GM21526 (cell line): Measurements from ENCODE around the gene HES2.
"Not testable (repeated sequence)": the region's sequence is repeated elsewhere in the genome, so short reads cannot be mapped to it uniquely, and the experiment has no call there.

Source experiments
- ATAC-seq: cut with Tn5 transposase; IDR thresholded peaks from one replicate; pipeline ENCODE4 v1.9.1; 2021; ENCODE audit warnings: moderate library complexity; ENCODE audit not compliant: unreplicated experiment, low FRiP score

HES2 gene

DNA sequence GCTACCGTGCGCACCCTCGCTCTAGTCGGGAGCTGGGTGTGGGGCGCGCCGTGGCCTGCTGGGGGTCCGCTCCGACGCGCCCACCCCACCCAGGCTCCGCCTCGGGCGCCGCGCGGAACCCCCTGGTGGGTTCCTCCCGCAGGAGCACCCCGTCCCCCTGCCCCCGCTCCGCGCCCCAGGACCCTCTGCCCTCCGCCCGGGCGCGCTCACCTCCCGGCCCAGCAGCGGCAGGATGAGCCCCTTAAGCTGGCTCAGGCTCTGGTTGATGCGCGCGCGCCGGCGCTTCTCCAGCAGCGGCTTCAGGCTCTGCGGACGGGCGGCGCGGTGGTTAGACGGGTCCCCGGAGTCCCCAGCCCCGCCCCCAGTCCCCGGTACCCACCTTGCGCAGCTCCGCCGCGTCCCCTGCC lies 319 bp downstream of the HES2 start:
- no peak for ATAC-seq

DNA sequence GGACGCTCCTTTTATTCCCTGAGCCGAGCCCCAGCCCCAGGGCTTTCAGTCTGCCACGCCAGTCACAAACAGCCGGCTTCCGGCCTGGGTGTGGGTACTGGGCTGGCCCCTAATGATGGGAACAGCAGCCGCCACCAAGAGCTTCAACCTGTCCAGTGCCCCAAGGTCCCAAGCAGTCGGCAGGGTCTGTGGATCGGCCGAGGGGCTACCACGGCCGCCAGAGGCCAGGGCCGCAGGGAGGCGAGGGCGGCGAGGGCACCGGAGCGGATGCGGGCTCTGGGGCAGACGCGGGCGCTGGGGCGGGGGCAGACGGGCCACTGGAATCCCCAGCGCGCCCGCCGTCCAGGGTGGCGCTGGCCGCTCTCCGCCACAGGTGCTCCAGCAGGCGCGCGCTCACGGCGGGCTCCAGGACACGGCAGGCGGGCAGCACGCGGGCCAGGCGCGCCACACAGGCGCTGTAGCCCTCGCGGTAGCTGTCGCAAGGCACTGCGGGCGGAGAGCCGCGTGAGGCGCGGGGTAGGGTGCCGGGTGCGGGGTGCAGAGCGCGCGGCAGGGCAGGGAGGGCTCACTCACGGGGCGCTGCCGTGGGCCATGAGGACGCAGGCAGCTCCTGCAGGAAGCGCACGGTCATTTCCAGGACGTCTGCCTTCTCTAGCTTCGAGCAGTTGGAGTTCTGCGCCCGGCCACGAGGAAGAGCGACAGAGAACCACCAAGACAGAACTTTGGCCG lies 887 bp downstream of the HES2 start:
- no peak for ATAC-seq

DNA sequence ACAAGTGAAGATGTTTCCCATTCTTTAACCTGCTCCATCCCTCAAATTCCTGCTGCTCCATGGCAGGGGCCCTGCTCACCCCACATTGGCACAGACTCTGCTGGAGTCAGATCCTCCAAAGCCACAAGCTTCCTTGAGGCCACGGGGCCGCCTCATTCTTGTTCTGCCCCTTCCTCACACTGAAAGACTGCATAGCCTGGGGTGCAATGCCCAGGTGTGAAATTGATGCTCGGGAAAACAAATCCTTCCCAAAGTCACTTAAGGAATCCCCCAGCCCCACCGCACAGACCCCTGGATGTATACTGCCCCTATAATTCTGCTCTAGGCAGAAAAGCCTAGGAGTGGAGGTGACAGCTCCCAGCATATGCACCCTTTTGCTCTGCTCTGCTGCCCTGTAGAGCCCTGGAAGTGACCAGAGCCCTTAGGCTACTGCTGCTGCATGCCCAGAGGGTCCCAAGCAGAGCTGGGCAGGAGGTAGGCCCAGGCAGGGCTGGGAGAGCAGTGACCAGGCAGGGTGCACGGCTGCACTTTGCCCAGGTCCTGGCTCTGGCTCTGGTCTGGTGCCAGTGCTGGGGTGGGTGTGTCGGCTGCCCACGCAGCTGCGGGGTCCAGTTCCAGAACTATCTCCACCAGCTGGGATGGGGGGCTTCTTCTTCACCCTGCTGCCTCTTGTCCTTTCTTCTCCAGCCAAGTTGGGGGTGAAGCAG lies 1.6 kb downstream of the HES2 start:
- ATAC-seq = no peak

DNA sequence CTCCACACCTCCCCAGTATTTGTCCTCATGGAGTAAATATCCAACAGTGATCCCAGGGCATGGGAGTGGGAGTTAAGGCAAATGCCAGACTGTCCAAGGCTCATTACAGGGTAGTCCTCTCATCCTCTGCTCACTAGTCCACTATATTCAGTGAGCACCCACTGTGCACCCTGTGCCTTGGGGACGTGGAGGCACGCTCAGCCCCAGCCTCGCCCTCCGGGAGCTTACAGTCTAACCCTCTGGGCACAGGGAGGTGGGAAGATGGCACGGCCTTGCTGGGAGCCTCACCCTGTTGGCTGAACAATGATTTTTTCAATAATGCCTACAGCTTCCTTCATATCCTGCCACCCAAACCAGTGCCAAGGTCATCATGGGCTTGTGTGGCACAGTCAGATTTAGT lies 2.8 kb downstream of the HES2 start:
- ATAC-seq = no peak

DNA sequence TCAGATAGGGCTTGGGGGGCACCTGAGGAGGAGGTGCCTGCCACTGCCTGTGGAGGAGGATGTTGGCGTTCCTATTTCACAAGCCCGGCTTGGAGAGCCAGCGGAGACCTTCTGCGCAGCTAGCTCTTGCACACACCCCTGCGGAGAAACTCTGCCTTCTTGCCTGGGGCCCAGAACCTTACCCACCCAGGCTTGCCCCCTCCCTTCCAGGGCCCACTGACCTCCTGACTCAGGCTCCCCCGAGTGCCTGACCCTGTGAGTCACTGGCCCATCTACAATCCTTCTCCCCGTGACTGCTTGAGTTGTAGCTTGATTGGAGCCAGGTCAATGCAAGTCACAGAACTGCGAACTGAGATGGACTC lies 3.4 kb downstream of the HES2 start:
- no peak for ATAC-seq

DNA sequence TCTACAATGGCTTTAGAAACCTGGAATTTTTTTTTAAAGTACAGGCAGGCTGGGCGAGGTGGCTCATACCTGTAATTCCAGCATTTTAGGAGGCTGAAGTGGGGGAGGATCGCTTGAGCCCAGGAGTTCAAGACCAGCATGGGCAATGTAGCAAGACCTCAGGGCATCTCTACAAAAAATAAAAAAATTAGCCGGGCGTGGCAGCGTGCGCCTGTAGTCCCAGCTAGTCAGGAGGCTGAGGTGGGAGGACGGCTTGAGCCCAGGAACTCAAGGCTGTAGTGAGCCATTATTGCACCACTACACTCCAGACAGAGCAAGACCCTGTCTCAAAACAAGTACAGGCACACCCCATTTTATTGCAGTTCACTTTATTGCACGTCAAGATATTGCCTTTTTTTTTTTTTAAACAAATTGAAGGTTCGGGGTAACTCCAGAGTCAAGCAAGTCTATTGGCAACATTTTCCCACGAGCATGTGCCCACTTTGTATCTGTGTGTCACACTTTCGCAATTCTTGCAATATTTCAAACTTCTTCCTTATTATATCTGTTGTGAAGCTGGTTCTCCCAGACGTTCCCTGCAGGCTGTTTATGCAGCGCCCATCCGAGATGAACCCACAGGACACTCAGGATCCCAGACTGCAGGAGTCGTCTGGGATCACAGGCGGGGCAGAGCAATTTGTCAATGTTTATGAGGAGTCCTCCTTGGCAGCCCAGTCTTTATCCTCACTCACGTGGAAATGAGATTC lies 4.7 kb downstream of the HES2 start:
- ATAC-seq = no peak

DNA sequence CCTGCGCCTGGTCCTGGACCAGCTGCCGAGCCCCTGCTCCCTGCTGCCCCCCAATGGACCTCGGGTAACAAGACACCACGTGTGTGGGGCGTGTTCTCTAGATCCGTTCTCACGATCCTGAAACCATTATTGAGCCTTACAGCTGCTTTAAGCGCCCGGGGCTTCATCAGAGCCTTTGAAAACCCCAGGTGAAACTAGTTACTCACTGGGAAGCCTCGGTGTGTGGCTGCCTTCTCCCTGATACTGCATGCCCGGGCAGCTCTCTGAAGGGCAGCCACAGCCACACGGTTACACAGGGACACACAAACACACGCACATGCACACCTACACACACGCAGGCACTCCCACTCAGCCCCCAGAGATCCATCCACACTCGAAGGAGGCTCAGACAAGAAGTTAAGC lies 5.3 kb downstream of the HES2 start:
- no peak for ATAC-seq

DNA sequence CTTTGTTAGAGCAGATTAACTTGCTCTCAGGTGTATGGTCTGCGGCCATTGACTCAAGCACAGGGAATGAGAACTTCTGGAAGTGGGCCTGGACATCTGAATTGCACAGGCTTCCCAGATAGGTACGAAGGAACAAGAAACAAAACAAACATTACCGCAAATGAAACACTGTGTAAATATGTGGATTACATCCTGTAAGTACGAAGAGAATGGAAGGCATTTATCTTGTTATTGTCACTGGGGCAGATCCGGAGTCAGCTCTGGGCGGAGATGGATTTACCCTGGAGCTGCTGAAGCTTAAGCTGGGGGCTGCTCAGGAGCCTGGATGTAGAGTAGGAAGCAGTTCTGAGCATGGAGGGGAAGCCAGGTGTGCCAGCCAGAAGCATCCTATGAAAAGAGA lies 6.8 kb downstream of the HES2 start:
- no peak for ATAC-seq

DNA sequence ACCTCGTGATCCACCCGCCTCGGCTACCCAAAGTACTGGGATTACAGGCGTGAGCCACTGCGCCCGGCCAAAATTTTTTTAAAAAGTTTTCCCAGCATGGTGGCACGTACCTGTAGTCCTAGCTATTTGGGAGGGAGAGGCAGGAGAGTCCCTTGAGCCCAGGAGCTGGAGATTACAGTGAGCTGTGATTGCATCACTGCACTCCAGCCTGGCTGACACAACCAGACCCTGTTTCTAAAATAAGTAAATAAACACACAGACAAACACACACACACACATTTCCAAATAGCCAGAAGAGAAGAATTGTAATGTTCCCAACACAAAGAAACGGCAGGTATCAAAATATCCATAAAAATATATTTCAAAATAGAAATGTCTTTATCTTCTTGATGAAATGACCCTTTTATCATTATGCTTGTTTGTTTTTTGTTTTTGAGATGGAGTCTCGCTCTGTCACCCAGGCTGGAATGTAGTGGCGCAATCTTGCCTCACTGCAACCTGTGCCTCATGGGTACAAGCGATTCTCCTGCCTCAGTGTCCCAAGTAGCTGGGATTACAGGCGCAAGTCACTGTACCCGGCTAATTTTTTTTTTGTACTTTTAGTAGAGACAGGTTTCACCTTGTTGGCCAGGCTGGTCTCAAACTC lies 9.3 kb downstream of the HES2 start:
- no peak for ATAC-seq

DNA sequence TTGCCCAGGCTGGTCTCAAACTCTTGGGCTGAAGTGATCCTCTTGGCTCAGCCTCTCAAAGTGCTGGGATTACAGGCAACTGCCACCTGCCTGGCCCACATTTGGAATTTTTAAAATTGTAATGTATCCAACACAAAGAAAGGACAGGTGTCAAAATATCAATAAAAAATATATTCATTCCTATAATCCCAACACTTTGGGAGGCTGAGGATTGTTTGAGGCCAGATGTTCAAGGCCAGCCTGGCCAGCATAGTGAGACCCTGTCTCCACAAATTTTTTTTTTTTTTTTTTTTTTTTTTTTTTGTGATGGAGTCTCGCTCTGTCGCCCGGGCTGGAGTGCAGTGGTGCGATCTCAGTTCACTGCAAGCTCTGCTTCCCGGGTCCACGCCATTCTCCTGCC lies 10.0 kb downstream of the HES2 start:
- ATAC-seq = no peak

DNA sequence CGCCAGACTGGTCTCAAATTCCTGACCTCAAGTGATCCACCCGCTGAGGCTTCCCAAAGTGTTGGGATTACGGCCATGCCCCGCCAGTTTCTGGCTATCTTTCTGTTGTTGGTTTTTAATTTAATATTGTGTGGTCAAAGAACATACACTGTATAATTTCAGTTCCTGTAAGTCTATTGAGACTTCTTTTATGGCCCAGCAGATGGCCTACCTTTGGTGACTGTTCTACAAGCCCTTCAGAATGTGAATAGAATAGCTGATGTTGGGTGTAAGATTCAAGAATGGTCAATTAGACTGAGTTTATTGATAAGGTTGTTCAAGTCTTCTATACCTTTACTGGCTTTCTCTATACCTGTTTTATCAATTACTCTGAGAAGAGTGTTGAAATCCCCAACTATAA lies 10.7 kb downstream of the HES2 start:
- no peak for ATAC-seq

DNA sequence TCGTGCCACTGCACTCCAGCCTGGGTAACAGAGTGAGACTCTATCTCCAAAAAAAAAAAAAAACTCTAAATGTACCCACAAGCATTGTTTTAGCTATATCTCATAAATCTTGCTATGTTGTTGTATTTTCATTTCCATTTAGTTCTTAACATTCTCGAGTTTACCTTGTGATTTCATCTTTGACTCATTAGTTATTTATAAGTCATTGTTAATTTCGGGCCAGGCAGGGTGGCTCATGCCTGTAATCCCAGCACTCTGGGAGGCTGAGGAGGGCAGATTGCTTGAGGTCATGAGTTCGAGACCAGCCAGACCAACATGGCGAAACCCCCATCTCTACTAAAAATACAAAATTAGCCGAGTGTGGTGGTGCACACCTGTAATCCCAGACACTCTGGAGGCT lies 11.7 kb downstream of the HES2 start:
- no peak for ATAC-seq

DNA sequence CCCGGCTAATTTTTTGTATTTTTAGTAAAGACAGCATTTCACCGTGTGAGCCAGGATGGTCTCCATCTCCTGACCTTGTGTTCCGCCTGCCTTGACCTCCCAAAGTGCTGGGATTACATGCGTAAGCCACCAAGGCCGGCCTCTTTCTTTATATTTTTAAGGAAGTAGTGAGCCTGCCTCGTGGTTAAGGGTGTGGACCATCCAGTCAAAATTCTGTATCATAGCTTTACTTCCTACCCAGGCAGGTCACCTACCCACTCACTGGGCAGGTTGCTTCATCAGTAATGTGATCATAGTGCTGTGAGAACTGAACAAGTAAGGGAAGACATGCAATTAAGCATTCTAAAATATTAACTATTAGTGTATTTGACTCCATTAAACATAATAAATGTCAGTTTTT lies 18.0 kb downstream of the HES2 start:
- ATAC-seq = no peak

DNA sequence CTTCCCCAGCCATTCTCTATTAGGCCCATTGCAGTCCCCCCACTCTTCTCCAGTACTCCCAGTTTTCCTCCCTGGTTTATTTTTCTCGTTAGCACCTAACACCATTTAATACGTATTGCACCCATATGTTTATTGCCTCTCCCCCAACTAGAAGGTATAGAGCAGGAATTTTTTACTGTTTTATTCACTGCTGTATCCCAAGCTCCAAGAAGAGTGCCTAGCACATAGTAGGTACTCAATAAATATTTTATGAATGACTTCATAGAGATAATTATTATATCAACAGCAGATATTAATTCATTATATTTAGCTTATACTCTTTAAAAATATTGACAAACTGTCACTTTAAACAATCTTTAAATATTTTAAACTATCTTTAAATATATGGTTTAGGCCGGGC lies 20.4 kb downstream of the HES2 start:
- ATAC-seq = no peak

DNA sequence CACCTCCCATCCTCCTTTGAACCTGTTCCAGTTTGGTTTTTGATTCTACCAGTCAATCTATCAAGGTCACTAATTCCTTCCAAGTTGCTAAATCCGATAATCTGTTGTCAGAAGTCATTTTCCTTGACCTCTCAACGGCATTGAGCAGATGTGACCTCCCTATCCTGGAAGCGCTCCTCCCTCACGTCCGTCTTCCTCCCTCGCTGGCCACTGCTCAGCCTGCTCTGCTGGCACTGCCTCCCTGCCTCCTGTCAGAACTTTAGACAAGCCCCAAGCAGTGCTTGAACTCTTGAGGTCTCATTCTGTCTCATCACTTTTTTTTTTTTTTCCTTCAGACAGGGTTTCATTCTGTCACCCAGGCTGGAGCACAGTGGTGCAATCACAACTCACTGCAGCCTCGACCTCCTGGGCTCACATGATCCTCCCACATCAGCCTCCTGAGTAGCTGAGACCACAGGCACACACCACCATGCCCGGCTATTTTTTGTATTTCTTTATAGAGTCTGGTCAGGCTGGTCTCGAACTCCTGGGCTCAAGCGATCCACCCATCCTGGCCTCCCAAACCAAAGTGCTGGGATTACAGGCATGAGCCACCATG lies 21.8 kb downstream of the HES2 start:
- no peak for ATAC-seq

DNA sequence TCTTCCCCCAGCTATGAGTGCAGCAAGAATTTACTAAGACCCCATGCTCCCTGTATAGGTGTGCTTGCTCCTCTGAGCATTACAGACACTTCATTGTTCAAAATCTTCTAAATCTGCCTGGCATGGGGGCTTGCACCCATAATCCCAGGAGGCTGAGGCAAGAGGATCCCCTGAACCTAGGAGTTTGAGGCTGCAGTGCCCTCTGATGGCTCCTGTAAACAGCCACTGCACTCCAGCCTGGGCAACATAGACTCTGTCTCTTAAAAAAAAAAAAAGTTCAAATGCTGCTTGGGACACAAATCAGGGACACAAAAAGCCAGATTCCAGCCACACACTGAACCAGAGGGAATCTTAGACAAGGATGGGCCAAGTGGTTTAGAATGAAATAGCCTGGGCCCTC lies 22.7 kb downstream of the HES2 start:
- no peak for ATAC-seq

DNA sequence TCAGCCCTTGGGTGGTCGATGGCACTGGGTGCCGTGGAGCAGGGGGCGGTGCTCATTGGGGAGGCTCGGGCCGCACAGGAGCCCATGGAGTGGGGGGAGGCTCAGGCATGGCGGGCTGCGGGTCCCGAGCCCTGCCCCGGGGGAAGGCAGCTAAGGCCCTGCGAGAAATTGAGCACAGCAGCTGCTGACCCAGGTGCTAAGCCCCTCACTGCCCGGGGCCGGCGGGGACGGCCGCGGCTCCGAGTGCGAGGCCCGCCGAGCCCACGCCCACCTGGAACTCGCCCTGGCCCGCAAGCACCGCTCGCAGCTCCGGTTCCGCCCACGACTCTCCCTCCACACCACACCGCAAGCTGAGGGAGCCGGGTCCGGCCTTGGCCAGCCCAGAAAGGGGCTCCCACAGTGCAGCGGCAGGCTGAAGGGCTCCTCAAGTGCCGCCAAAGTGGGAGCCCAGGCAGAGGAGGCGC lies 23.9 kb downstream of the HES2 start:
- not testable (repeated sequence) for ATAC-seq

DNA sequence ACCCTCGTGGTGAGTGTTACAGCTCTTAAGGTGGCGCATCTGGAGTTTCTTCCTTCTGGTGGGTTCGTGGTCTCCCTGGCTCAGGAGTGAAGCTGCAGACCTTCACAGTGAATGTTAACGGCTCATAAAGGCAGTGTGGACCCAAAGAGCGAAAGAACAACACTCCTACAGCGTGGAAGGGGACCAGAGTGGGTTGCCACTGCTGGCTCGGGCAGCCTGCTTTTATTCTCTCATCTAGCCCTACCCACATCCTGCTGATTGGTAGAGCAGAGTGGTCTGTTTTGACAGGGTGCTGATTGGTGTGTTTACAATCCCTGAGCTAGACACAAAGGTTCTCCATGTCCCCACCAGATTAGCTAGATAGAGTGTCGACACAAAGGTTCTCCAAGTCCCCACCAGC lies 24.6 kb downstream of the HES2 start:
- not testable (repeated sequence) for ATAC-seq

DNA sequence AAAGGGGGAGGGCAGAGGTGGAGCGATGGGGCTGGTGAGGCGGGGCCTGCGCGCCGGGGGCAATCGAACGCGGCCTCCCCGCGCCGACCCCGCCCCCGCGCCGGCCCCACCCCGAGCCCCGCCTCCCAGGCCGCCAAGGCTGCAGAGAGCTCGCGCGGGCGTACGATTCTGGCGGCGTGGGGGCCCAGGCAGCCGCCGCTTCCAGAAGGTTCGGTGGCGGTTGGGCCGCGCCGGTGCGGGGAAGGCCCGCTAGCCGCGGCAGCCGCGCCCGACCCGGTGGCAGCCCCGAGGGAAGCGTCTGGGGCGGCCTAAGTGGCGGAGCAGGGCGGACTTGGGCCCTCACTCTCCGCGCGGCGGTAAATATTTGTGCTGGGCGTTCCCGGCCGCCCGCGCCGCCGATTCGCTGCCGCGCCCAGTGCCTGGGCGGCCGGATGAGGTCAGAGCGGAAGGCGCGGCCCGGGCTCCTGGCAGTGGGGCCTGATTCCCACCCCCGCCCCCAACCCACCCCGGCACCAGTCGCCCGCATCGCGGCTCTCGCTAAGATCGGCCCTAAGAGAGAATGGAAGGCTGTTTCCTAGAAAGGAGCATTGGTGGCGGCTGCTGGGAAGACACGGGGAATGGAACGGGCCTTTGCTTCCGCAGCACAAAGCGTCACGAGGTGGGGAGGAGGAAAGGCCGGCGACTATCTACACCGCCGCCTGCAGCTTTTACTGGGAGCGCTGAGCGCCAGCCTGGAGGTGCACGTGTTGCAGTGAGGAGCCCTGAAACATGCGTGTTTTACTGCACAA lies 26.1 kb downstream of the HES2 start, which contains the start of gene ACOT7:
TSS of gene ACOT7 (minus strand) at position 368 of the 788 bp plus-strand sequence. CDS start 368 bp downstream, outside the sequence.
- ATAC-seq = peak; percentile 79
